HG03039 (cell line): ENCODE data around the gene C1orf226.
"Not testable (repeated sequence)": the region's sequence is repeated elsewhere in the genome, so short reads cannot be mapped to it uniquely, and the experiment has no call there.

Experiments used
- ATAC-seq: cut with Tn5 transposase; IDR thresholded peaks from one replicate; pipeline ENCODE4 v1.9.1; 2021; ENCODE audit warnings: mild to moderate bottlenecking, moderate library complexity; ENCODE audit not compliant: unreplicated experiment

The C1orf226 gene

DNA sequence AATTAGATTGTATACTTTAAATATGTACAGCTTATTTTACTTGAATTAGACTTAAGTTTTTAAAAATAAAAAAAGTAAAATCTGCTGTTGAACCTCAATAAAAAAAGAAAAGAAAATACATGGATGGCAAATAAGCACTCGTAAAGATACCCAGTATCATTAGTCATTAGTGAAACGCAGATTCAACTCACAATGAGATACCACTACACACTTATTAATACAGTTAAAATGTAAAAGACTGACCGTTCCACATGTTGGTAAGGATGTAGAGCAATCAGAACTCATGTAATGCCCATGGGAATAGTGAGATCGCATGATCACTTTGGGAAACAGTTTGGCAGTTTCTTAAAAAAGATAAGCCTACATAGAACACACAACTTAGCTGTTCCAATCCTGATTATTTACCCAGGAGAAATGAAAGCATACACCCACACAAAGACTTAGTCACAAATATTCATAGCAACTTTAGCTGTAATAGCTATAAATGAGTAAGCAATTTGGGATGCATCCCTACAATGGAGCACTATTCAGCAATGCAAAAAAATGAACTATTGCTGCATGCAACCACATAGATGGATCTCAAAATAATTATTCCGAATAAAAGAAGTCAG is 23.1 kb downstream of the C1orf226 start:
- no peak for ATAC-seq

DNA sequence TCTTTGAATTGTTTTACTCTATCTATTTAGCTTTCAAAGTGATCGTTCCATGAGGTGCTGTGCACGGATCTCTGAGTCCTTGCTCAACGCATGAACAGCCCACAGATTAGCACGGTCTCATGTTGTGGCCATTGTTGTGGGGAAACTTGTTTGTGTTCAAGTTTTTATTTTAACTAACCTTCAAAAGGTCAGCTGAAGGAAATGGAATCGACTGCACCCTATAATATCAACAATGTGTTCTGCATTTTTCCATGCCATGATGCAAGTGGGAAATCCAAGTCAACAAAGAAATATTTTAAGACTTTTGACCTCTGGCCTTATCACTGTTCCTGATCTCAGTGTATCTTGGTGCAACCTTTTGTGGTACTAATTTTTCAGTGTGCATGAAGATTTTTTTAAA is 24.3 kb downstream of the C1orf226 start:
- no peak for ATAC-seq

DNA sequence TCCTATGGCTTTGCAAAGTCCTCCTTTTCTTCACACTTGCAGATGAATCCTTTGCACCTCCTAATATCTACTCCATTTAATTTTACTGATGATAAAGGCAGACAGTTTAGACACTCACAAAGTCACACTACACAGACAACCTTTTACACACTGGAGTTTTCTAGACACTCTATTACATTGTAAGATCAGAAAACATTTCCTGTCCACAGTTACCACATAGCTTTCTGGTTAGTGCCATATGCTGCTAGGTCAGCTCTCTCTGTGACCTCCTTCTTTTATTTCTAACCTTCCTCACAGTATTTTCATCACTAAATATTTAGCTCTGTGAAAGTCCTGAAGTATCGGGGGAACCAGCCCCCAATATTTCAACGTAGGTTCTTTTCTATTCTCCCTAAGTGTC is 25.3 kb downstream of the C1orf226 start:
- no peak for ATAC-seq

DNA sequence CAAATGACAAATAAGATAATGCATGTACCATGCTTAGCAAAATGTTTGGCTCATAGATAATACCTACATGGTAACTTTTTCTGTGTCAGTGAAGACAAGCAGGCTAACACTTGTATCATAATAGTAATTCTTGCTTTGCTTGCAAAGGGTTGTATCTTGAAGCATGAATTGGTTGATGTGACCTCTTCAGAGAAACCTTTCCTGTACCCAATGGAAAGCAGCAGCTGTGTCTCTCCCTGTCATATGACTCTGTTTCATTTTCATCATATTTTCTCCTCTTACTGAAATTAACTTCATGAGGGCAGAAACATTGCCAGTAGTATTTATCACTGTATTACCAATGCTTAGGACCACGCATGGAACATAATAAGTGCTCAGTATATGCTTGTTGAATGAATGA is 26.0 kb downstream of the C1orf226 start:
- ATAC-seq = no peak

DNA sequence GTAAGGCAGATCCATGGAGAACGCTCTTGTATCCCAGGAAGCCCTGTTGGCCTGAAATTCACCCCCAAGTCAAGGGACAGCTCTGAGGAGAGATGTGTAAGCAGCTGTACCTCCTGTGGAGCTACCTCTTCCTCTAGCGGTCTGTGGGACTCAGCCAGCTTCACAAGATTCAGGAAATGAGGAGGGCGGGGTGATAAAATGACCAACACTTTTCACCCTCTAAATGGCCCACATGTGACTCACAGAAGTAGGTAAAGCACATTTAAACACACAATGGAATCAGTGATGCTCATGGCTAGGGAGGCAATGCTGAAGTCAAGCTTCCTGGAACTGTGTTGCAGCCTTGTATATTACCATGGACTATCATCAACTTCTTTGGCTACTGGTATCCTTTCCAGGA is 30.5 kb downstream of the C1orf226 start, which contains the start of gene SH2D1B:
SH2D1B (minus strand) TSS at position 135 of the 400 bp plus-strand sequence; CDS start at position 15, 120 bp downstream.
- no peak for ATAC-seq

DNA sequence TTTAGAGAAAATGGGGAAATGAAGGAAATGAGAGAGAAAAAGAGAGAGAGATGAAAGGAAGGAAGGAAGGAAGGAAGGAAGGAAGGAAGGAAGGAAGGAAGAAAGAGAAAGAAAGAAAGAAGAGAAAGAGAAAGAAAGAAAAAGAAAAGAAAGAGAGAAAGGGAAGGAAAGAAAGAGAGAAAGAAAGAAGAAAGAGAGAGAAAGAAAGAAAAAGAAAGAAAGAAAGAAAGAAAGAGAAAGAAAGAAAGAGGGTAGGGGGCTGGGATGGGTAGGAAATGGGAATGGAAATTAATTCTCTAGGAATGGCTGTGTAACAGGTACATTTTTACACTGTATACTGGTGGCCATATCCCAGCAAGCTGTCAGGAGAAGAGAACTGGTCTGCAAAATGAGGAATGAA is 34.7 kb downstream of the C1orf226 start:
- no peak for ATAC-seq

DNA sequence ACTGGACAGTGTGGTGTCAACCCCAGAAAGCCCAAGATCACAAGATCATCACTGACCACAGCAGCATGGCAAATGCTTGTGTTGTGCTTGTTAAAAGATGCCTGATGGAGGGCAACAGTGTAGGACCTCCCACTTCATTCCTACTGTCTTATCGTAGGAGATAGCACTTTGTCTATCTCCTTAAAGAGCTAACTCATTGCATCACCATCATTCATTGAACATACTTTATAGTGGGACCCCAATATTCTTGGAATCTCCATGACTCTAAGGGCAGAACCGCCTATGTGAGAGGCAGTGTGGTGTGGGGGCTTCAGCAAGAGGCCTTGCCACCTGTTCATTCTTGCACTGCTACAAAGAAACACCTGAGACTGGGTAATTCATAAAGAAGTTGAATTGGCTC is 35.4 kb downstream of the C1orf226 start:
- no peak for ATAC-seq

DNA sequence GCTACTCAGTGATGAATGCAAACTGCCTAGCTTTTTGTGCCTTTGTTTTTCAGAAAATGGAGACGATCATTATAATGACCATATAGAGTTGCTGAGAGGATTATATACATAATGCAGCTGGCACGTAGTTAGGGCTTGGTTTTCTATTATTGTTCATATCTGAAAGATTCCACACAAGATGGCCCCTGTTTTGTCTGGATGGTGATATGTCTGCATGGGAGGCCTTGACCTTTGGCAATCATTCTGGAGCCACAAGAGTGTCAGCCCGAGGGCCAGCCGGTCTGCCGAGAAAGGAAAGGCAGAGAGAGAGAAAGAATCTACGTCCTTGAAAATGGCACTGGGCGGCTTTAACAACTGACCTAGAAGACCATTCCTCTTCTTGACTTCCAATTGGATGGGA is 36.1 kb downstream of the C1orf226 start:
- ATAC-seq = no peak

DNA sequence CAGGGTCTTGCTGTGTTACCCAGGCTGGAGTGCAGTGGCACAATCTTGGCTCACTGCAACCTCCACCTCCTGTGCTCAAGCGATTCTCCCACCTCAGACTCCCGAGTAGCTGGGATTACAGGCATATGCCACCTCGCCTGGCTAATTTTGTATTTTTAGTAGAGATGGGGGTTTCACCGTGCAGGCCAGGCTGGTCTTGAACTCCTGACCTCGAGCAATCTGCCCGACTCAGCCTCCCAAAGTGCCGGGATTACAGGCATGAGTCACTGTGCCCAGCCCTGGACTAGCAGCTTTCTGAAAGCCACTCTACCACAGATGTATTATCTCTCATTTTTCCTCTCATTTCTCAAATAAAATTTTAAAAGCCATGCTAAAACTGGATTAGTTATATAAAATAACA is 37.1 kb downstream of the C1orf226 start:
- not testable (repeated sequence) for ATAC-seq

DNA sequence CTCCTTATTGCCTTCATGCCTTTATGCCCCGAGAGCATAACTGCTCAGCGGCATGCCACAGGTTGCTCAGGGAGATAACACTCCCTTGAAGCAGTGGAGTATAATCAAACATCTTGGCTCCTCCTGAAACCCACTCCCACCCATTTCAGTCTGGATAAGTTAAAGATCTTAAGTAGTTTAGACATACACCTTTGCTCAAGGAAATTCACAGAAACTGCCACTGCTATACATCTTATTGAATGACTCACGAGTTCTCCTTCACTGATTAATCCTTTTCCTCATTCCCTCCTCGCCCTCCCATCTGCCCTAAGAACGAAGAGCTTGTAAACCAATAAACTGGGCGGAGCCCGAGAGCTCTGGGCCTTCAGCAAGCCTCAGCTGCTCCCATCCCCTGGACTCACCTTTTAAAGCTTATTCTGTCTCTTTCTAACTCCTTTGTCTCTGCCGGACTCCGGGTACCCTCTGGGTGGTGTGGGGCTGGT is 38.0 kb downstream of the C1orf226 start:
- ATAC-seq = not testable (repeated sequence)

DNA sequence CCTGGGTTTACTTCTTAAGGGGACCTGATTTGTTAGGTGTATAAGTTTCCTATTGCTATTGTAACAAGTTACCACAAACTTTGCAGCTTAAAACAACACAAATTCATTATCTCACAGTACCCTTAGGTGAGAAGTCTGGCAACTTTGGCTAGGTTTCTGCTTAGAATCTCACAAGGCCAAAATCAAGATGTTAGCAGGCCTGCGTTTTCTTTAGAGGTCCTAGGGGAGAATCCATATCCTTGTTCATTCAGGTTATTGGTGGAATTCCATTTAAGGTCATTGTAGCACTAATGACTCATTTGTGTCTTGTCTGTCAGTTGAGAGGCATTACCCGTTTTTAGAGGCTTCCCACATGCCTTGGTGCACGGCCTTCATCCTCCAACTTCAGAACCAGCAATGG is 38.6 kb downstream of the C1orf226 start:
- ATAC-seq = no peak

DNA sequence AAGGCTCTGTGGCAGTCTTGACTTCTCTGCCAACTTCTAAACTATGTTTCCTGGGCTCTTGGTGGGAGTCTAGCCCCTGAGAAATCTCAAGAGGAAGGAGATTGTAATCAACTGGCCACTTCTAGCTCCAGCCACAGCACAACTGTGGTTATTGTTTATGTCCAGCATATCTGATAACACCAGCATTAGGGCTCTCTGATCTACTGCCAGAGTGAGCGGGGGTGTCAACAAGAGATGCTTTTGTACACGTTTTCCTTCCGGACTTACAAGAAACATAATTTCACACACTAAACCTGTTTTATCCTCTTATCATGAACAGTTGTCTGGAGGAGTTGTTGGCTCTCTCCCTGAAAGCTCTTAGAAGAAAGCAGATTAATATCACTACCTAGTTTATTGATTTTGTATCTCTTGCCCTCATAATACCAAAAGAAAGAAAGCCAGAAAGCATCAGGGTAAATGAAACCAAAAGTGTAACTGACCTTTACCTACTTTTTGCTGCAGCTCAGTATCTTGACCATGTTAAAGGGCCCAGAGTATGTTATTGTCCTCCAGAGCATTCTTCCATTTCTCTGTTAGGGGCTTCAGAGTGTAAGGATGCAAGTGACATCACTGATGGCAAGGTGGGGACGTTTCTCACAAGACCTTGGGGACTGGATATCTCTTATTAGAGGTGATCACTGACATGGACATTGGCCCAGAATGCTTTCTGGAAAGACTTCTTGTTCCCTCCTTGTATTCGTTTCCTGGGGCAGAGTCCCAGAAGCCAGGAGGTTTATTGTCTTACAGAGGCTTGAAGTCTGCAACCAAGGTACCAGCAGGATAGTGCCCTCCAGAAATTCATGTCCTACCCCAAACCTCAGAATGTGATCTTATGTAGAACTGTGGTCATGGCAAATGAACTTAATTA is 40.0 kb downstream of the C1orf226 start:
- no peak for ATAC-seq

DNA sequence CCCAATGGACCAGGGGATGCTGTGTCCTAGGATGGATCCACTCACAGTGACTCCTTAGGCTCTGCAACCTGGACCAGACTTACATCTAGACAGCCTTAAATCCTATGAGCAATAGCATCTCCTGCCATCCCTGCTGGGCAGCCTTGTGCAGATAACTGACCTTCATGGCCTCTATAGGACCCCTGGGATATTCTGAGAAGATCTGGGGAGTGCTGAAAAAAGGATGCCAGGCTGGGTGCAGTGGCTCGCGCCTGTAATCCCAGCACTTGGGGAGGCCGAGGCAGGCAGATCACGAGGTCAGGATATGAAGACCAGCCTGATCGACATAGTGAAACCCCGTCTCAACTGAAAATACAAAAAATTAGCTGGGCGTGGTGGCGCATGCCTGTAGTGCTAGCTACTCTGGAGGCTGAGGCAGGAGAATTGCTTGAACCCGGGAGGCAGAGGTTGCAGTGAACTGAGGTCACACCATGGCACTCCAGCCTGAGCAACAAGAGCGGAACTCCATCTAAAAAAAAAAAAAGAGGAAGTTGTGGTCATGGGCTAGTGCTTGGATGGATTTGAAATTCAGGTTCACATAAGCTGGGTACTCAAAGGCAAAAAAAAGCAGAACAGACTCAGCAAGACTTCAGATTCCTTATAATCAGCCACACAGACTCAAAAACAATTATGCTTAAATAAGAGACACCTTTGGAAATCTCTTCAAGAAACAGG is 41.3 kb downstream of the C1orf226 start:
- no peak for ATAC-seq

DNA sequence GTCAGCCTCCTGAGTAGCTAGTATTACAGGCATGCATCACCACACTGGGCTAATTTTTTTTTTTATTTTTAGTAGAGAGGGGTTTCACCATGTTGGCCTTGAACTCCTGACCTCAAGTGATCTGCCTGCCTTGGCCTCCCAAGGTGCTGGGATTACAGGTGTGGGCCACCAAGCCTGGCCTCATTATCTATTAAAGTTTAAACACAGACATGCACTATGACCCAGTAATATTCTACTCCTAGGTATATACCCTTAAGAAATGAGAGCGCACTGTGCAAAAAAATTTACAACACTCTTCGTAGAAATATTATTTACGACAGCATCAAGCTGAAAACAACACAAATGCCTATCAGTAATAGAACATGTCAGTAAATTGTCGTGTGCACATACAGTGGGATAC is 49.1 kb downstream of the C1orf226 start:
- no peak for ATAC-seq

DNA sequence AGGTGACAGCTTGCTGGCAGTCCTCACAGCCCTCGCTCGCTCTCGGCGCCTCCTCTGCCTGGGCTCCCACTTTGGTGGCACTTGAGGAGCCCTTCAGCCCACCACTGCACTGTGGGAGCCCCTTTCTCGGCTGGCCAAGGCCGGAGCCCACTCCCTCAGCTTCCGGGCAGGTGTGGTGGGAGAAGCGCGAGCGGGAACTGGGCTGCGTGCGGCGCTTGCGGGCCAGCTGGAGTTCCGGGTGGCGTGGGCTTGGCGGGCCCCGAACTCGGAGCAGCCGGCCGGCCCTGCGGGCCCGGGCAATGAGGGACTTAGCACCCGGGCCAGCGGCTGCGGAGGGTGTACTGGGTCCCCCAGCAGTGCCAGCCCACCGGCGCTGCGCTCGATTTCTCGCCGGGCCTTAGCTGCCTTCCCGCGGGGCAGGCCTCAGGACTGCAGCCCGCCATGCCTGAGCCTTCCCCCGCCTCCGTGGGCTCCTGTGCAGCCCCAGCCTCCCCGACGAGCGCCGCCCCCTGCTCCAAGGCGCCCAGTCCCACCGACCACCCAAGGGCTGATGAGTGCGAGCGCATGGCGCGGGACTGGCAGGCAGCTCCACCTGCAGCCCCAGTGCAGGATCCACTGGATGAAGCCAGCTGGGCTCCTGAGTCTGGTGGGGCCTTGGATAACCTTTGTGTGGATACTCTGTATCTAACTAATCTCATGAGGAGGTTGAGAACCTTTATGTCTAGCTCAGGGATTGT is 51.6 kb downstream of the C1orf226 start:
- not testable (repeated sequence) for ATAC-seq
